ENCODE results near the gene SHF. TPM values are rescaled to one million over a fixed set of nuclear protein-coding genes. Genes with fewer than 3 reads are reported as not detected.
A peak's percentile ranks its signal among the peaks of the same experiment; 100 is the strongest.

Gene SHF
- total RNA-seq, 1 donor from 2014 or later = 34.6 TPM

DNA sequence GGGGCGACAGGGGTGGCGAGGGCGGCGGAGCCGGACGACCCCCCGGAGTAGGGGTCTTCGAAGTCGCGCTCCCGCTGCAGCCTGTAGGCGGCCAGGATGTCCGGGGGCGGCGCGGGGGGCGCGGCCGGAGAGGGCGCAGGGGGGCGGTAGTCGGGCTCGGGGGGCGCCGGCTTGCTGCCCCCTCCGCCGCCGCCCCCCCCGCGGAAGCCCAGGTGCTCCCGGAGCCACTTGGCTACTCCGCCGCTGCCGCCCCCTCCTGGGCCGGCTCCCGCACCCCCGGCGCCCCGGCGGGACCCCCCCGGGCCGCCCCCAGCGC, 230 bp downstream of the SHF start:
- TF ChIP-seq CTCF (IDR thresholded peaks at IDR 0.05; ENCODE audit: unreplicated experiment) = no peak
- Mint-ChIP-seq H3K4me3 (peak overlapping the region; percentile 93), H3K27ac (no peak overlapping the region), H3K9me3 (no peaks in the 10 kb centered on the region), H3K27me3 (ENCODE audit: low read depth) (peaks cover 7% of the 10 kb centered on the region), H3K36me3 (no peaks in the 10 kb centered on the region), H3K4me1 (peaks cover 40% of the 10 kb centered on the region)
- no peak for DNase-seq (ENCODE audit: low spot score in 2 of 2, unreplicated experiment in 2 of 2)

GRCh38 chr15:45186771-45187577, 792 bp downstream of the SHF start:
- TF ChIP-seq CTCF (IDR thresholded peaks at IDR 0.05; ENCODE audit: unreplicated experiment) = no peak
- Mint-ChIP-seq H3K27ac (peak overlapping the region; percentile 86), H3K4me1 (peaks cover 41% of the 10 kb centered on the region), H3K4me3 (peak overlapping the region; percentile 93), H3K9me3 (no peaks in the 10 kb centered on the region), H3K27me3 (ENCODE audit: low read depth) (peaks cover 7% of the 10 kb centered on the region), H3K36me3 (no peaks in the 10 kb centered on the region)
- DNase-seq (ENCODE audit: low spot score in 2 of 2, unreplicated experiment in 2 of 2) = no peak

- H3K4me1 Mint-ChIP-seq = peaks cover 41% of the 10 kb centered on the region
- peak overlapping the region; percentile 64 for H3K27ac Mint-ChIP-seq
These were observed 1.6 kb downstream of the SHF start for GRCh38 chr15:45185903-45186770.

GRCh38 chr15:45185069-45185779, 2.5 kb downstream of the SHF start:
- Mint-ChIP-seq H3K36me3 (peaks cover under 1% of the 10 kb centered on the region), H3K27ac (no peak overlapping the region), H3K9me3 (no peaks in the 10 kb centered on the region), H3K27me3 (ENCODE audit: low read depth) (peaks cover 4% of the 10 kb centered on the region), H3K4me1 (peaks cover 41% of the 10 kb centered on the region), H3K4me3 (peak overlapping the region; percentile 93)
- no peak for DNase-seq (ENCODE audit: low spot score in 2 of 2, unreplicated experiment in 2 of 2)
- no peak for TF ChIP-seq CTCF (IDR thresholded peaks at IDR 0.05; ENCODE audit: unreplicated experiment)

More at GRCh38 chr15:45185903-45186770, 1.6 kb downstream of the SHF start:
- H3K4me3 Mint-ChIP-seq = peak overlapping the region; percentile 93
- H3K27me3 Mint-ChIP-seq (ENCODE audit: low read depth) = peaks cover 7% of the 10 kb centered on the region
- no peaks in the 10 kb centered on the region for H3K36me3 Mint-ChIP-seq
- TF ChIP-seq CTCF (IDR thresholded peaks at IDR 0.05; ENCODE audit: unreplicated experiment) = no peak
- DNase-seq (ENCODE audit: low spot score in 2 of 2, unreplicated experiment in 2 of 2) = no peak
- H3K9me3 Mint-ChIP-seq = no peaks in the 10 kb centered on the region

DNA sequence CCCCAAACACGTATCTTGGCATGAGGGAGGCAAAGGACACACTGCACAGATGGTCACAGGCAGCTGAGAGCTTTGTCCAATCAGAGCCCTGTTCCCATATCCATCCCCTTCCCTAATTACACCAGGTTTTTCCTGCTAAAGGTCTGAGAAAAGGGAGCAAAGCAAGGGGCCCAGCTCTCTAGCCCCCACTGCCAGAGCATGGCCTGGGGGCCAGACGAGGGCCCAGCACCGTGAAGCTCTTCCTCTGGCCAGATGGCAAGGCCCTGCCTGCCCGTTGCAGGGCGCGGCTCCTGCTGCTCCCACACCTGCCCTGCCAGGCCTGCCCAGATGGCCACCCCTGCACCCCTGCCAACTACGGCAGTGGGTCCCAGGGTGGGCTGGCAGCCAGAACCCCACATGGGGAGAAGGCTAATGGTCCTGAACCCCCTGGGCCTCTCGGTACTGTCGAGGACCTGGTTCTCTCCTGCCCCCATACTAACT, 3.2 kb downstream of the SHF start:
- TF ChIP-seq CTCF (IDR thresholded peaks at IDR 0.05; ENCODE audit: unreplicated experiment) = no peak
- no peaks in the 10 kb centered on the region for H3K9me3 Mint-ChIP-seq
- H3K36me3 Mint-ChIP-seq = peaks cover 3% of the 10 kb centered on the region
- H3K4me3 Mint-ChIP-seq = no peak overlapping the region
- DNase-seq (ENCODE audit: low spot score in 2 of 2, unreplicated experiment in 2 of 2) = no peak
- H3K27me3 Mint-ChIP-seq (ENCODE audit: low read depth) = no peaks in the 10 kb centered on the region
- peaks cover 41% of the 10 kb centered on the region for H3K4me1 Mint-ChIP-seq
- no peak overlapping the region for H3K27ac Mint-ChIP-seq
